HCT116 (cell line): Measurements from ENCODE around the gene PNMA6E.

ENCODE experiments used
- EZH2phosphoT487 ChIP-seq: fragments of 200-600 bp; IDR thresholded peaks from 2 replicates; pipeline ENCODE4 v1.6.1; 2018; ENCODE audit warnings: antibody characterized with exemption, borderline replicate concordance
- TCF7L2 ChIP-seq: IDR thresholded peaks from 2 replicates; pipeline ENCODE4 v1.7.0; 2011; ENCODE audit warnings: borderline replicate concordance, inconsistent platforms; ENCODE audit not compliant: insufficient read depth, insufficient read length; ENCODE audit errors: extremely low read depth
- TF ChIP-seq, protein P1 (sequence below): IDR thresholded peaks from 2 replicates; pipeline ENCODE4 v1.6.1; 2012; ENCODE audit warnings: low read depth
- TF ChIP-seq, protein P2 (sequence below): IDR thresholded peaks from 2 replicates; pipeline ENCODE4 v1.6.1; 2012

- TF ChIP-seq, protein P1, sequence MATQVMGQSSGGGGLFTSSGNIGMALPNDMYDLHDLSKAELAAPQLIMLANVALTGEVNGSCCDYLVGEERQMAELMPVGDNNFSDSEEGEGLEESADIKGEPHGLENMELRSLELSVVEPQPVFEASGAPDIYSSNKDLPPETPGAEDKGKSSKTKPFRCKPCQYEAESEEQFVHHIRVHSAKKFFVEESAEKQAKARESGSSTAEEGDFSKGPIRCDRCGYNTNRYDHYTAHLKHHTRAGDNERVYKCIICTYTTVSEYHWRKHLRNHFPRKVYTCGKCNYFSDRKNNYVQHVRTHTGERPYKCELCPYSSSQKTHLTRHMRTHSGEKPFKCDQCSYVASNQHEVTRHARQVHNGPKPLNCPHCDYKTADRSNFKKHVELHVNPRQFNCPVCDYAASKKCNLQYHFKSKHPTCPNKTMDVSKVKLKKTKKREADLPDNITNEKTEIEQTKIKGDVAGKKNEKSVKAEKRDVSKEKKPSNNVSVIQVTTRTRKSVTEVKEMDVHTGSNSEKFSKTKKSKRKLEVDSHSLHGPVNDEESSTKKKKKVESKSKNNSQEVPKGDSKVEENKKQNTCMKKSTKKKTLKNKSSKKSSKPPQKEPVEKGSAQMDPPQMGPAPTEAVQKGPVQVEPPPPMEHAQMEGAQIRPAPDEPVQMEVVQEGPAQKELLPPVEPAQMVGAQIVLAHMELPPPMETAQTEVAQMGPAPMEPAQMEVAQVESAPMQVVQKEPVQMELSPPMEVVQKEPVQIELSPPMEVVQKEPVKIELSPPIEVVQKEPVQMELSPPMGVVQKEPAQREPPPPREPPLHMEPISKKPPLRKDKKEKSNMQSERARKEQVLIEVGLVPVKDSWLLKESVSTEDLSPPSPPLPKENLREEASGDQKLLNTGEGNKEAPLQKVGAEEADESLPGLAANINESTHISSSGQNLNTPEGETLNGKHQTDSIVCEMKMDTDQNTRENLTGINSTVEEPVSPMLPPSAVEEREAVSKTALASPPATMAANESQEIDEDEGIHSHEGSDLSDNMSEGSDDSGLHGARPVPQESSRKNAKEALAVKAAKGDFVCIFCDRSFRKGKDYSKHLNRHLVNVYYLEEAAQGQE: no peak
- TF ChIP-seq EZH2phosphoT487 (no peak), TCF7L2 (no peak)
- TF ChIP-seq, protein P2, sequence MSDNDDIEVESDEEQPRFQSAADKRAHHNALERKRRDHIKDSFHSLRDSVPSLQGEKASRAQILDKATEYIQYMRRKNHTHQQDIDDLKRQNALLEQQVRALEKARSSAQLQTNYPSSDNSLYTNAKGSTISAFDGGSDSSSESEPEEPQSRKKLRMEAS: no peak
Measured at GRCh38 chrX:153446636-153446936, 45.4 kb upstream of the PNMA6E start.
